BLaER1 (cell line): ENCODE measurements around the gene GPR63.

Experiments used
- H3K27ac ChIP-seq: shearing (Covaris generic); formaldehyde crosslinking; 2 replicates; pipeline ENCODE4 v1.8.1; 2022
- H3K27me3 ChIP-seq: shearing (Covaris generic); formaldehyde crosslinking; 2 replicates; pipeline ENCODE4 v1.8.1; 2022
- H3K36me3 ChIP-seq: shearing (Covaris generic); formaldehyde crosslinking; 2 replicates; pipeline ENCODE4 v1.8.1; 2022
- H3K4me1 ChIP-seq: shearing (Covaris generic); formaldehyde crosslinking; 2 replicates; pipeline ENCODE4 v1.8.1; 2022
- H3K4me2 ChIP-seq: shearing (Covaris generic); formaldehyde crosslinking; 2 replicates; pipeline ENCODE4 v1.8.1; 2022
- H3K4me3 ChIP-seq: shearing (Covaris generic); formaldehyde crosslinking; 2 replicates; pipeline ENCODE4 v1.8.1; 2022
- H3K9ac ChIP-seq: shearing (Covaris generic); formaldehyde crosslinking; 2 replicates; pipeline ENCODE4 v1.8.1; 2022
- H3K9me3 ChIP-seq: shearing (Covaris generic); formaldehyde crosslinking; 2 replicates; pipeline ENCODE4 v1.8.1; 2022
- H4K20me1 ChIP-seq: shearing (Covaris generic); formaldehyde crosslinking; 2 replicates; pipeline ENCODE4 v1.8.1; 2022
- Cebpa-rat ChIP-seq: shearing (Covaris generic); IDR thresholded peaks from 2 replicates; pipeline ENCODE4 v1.8.1; 2022

GPR63 gene

GRCh38 chr6:96861588-96861987 lies 24.3 kb upstream of the GPR63 start:
- H3K27me3 ChIP-seq, result no peaks in the 10 kb centered on the region
- H4K20me1 ChIP-seq, result no peaks in the 10 kb centered on the region
- TF ChIP-seq Cebpa-rat, result no peak
- no peak overlapping the region for H3K4me2 ChIP-seq
- no peaks in the 10 kb centered on the region for H3K4me1 ChIP-seq
- no peak overlapping the region for H3K4me3 ChIP-seq
- no peaks in the 10 kb centered on the region for H3K9me3 ChIP-seq
- H3K27ac ChIP-seq, result no peak overlapping the region
- no peaks in the 10 kb centered on the region for H3K36me3 ChIP-seq
- no peak overlapping the region for H3K9ac ChIP-seq

GRCh38 chr6:96856856-96857255 lies 19.6 kb upstream of the GPR63 start:
- Histone ChIP-seq H3K36me3 (no peaks in the 10 kb centered on the region), H3K4me3 (no peak overlapping the region), H4K20me1 (no peaks in the 10 kb centered on the region), H3K9me3 (0 out of 2 replicates have a peak, but pooled peaks cover 7% of the 10 kb centered on the region), H3K9ac (no peak overlapping the region), H3K27ac (no peak overlapping the region), H3K4me1 (no peaks in the 10 kb centered on the region), H3K27me3 (no peaks in the 10 kb centered on the region), H3K4me2 (no peak overlapping the region)
- TF ChIP-seq Cebpa-rat, result no peak

- Histone ChIP-seq H3K4me1 (no peaks in the 10 kb centered on the region), H3K27ac (no peak overlapping the region), H4K20me1 (no peaks in the 10 kb centered on the region), H3K36me3 (no peaks in the 10 kb centered on the region), H3K27me3 (no peaks in the 10 kb centered on the region), H3K9me3 (0 out of 2 replicates have a peak, but pooled peaks cover 13% of the 10 kb centered on the region), H3K9ac (no peak overlapping the region), H3K4me2 (no peak overlapping the region), H3K4me3 (no peak overlapping the region)
- TF ChIP-seq Cebpa-rat, result no peak
Measured at GRCh38 chr6:96853083-96853482, 15.8 kb upstream of the GPR63 start.

GRCh38 chr6:96852605-96853004 lies 15.3 kb upstream of the GPR63 start:
- Histone ChIP-seq H3K27me3 (no peaks in the 10 kb centered on the region), H3K4me1 (no peaks in the 10 kb centered on the region), H3K4me2 (no peak overlapping the region), H3K27ac (no peak overlapping the region), H4K20me1 (no peaks in the 10 kb centered on the region), H3K9me3 (0 out of 2 replicates have a peak, but pooled peaks cover 18% of the 10 kb centered on the region), H3K9ac (no peak overlapping the region), H3K4me3 (no peak overlapping the region), H3K36me3 (no peaks in the 10 kb centered on the region)
- TF ChIP-seq Cebpa-rat, result no peak

- no peak overlapping the region for H3K4me2 ChIP-seq
Measured at GRCh38 chr6:96851858-96852257, 14.6 kb upstream of the GPR63 start.

DNA sequence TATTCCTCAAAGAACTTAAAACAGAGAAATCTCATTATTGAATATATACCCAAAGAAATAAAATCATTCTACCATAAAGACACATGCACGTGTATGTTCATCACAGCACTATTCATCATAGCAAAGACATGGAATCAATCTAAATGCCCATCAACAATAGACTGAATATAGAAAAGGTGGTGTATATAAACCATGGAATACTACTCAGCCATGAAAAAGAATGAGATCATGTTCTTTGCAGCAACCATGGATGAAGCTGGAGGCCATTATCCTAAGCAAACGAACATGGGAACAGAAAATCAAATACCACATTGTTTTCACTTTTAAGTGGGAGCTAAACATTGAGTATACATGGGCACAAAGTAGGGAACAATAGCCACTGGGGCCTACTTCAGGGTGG lies 12.3 kb upstream of the GPR63 start:
- H3K4me2 ChIP-seq, result no peak overlapping the region
- no peaks in the 10 kb centered on the region for H3K27me3 ChIP-seq
- H3K4me3 ChIP-seq, result no peak overlapping the region
- no peaks in the 10 kb centered on the region for H3K4me1 ChIP-seq
- H4K20me1 ChIP-seq, result no peaks in the 10 kb centered on the region
- H3K27ac ChIP-seq, result no peak overlapping the region
- H3K9me3 ChIP-seq, result 0 out of 2 replicates have a peak, but pooled peaks cover 26% of the 10 kb centered on the region
- no peak for TF ChIP-seq Cebpa-rat
- H3K9ac ChIP-seq, result no peak overlapping the region
- H3K36me3 ChIP-seq, result no peaks in the 10 kb centered on the region

More at GRCh38 chr6:96851858-96852257, 14.6 kb upstream of the GPR63 start:
- no peaks in the 10 kb centered on the region for H3K36me3 ChIP-seq
- H3K9ac ChIP-seq, result no peak overlapping the region
- 0 out of 2 replicates have a peak, but pooled peaks cover 22% of the 10 kb centered on the region for H3K9me3 ChIP-seq
- no peaks in the 10 kb centered on the region for H3K4me1 ChIP-seq
- H3K4me3 ChIP-seq, result no peak overlapping the region
- H4K20me1 ChIP-seq, result no peaks in the 10 kb centered on the region
- no peaks in the 10 kb centered on the region for H3K27me3 ChIP-seq
- no peak for TF ChIP-seq Cebpa-rat
- no peak overlapping the region for H3K27ac ChIP-seq

- no peak for TF ChIP-seq Cebpa-rat
- H3K27ac ChIP-seq, result no peak overlapping the region
- no peaks in the 10 kb centered on the region for H3K4me1 ChIP-seq
- no peaks in the 10 kb centered on the region for H4K20me1 ChIP-seq
- no peak overlapping the region for H3K4me2 ChIP-seq
- H3K9ac ChIP-seq, result no peak overlapping the region
- H3K27me3 ChIP-seq, result no peaks in the 10 kb centered on the region
- H3K36me3 ChIP-seq, result no peaks in the 10 kb centered on the region
- H3K9me3 ChIP-seq, result 0 out of 2 replicates have a peak, but pooled peaks cover 16% of the 10 kb centered on the region
- H3K4me3 ChIP-seq, result no peak overlapping the region
Measured at GRCh38 chr6:96844530-96844929, 7.3 kb upstream of the GPR63 start.

DNA sequence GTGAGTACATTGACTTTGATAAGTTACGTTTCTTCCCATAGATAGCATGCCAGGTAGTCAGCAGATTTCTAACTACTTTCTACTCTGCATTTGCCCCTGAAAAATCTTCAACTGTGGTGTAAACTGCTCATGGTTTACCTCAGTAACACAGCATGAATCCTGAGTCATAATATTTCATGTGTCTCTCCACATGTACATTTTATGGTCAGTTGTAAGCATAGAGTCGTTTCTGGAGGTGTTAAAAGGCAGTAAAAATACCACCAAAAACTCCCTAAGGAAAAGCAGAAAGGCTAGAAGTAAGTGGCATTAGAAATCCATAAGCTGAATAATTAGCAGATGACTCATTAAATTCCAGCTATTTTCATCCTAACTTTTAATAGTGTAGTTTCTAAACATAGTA lies 4.1 kb upstream of the GPR63 start:
- Histone ChIP-seq H3K4me1 (peaks cover 5% of the 10 kb centered on the region), H3K4me2 (no peak overlapping the region), H3K27ac (no peak overlapping the region), H4K20me1 (no peaks in the 10 kb centered on the region), H3K9ac (no peak overlapping the region), H3K9me3 (no peaks in the 10 kb centered on the region), H3K27me3 (no peaks in the 10 kb centered on the region), H3K4me3 (no peak overlapping the region), H3K36me3 (no peaks in the 10 kb centered on the region)
- no peak for TF ChIP-seq Cebpa-rat

DNA sequence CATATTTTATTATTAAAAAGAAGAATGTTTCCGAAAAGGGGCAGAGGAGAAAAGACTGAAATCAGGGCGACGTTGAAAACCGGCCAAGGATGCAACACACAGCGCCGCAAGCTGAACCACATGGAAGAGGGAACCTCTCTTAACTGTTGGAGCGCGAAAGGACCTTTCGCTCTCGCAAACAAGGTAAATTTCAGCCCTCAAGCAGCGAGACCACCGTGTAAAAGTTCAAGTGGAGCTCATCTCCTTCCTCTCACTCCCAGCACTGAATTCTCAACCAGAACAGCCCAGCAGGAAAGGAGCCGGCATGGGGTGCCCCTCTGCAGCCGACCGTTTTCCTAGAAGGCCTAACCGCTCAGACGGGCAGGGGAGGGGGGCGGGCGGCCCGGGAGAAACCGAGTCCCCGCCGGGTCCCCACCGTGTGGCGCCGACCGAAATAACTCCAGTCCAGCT lies 621 bp downstream of the GPR63 start:
- Histone ChIP-seq H3K4me3 (peak overlapping the region; percentile 93), H3K36me3 (peaks cover 5% of the 10 kb centered on the region; the same call in 1 of the 2 replicates), H3K9me3 (no peaks in the 10 kb centered on the region), H3K27ac (peak overlapping the region; percentile 78), H3K4me2 (peak overlapping the region; percentile 91), H3K27me3 (no peaks in the 10 kb centered on the region), H3K9ac (peak overlapping the region; percentile 84), H3K4me1 (peaks cover 24% of the 10 kb centered on the region), H4K20me1 (peaks cover 26% of the 10 kb centered on the region; the same call in 1 of the 2 replicates)
- TF ChIP-seq Cebpa-rat, result no peak

- H3K27me3 ChIP-seq, result no peaks in the 10 kb centered on the region
- peaks cover 24% of the 10 kb centered on the region for H3K4me1 ChIP-seq
- H3K9ac ChIP-seq, result no peak overlapping the region
- H3K4me3 ChIP-seq, result no peak overlapping the region
- H3K36me3 ChIP-seq, result peaks cover 18% of the 10 kb centered on the region; the same call in 1 of the 2 replicates
- no peak for TF ChIP-seq Cebpa-rat
- peak overlapping the region; percentile 91; the same call in 1 of the 2 replicates for H3K4me2 ChIP-seq
- H3K9me3 ChIP-seq, result no peaks in the 10 kb centered on the region
- H3K27ac ChIP-seq, result no peak overlapping the region
- H4K20me1 ChIP-seq, result peaks cover 26% of the 10 kb centered on the region; the same call in 1 of the 2 replicates
Measured at GRCh38 chr6:96834070-96834469, 3.2 kb downstream of the GPR63 start.

GRCh38 chr6:96832780-96833179 lies 4.5 kb downstream of the GPR63 start:
- TF ChIP-seq Cebpa-rat, result no peak

More at GRCh38 chr6:96832780-96833179, 4.5 kb downstream of the GPR63 start:
- H3K36me3 ChIP-seq, result peaks cover 23% of the 10 kb centered on the region; the same call in 1 of the 2 replicates
- no peak overlapping the region for H3K27ac ChIP-seq
- H3K27me3 ChIP-seq, result no peaks in the 10 kb centered on the region
- no peak overlapping the region for H3K4me2 ChIP-seq
- H3K9me3 ChIP-seq, result no peaks in the 10 kb centered on the region
- H3K4me1 ChIP-seq, result peaks cover 20% of the 10 kb centered on the region
- H4K20me1 ChIP-seq, result peaks cover 26% of the 10 kb centered on the region; the same call in 1 of the 2 replicates
- H3K9ac ChIP-seq, result no peak overlapping the region
- H3K4me3 ChIP-seq, result no peak overlapping the region
